SIG-M5 (cell line): ENCODE results near the gene RAB31.
"Not testable (repeated sequence)": the region's sequence is repeated elsewhere in the genome, so short reads cannot be mapped to it uniquely, and the experiment has no call there.

Experiments
- DNase-seq: peaks from one replicate; lab custom pipeline; 2025; lab: John Stamatoyannopoulos, UW

RAB31 gene

DNA sequence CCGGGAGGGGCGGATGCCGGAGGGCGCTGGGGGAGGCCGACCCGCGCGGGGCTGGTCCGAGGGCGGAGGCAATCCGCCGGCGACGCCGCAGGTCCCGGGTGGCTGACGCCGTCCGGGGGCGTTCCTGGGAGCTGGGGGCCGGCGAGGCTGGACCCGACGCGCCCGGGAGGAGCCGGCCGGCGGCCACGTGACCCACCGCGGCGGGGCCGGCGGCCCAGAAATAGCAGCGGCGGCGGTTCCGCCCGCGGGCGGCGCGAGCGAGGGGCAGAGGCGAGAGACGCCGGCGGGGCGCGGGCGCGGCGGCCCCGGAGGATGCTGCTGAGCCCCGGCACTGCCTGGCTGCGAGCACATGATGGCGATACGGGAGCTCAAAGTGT is at the start of gene RAB31:
Gene RAB31 (plus strand): TSS at position 245 of the 377 bp plus-strand sequence. CDS start 105 bp downstream, at position 350.
- no peak for DNase-seq

GRCh38 chr18:9659499-9660375 is 48.4 kb upstream of the RAB31 start:
- no peak for DNase-seq

DNA sequence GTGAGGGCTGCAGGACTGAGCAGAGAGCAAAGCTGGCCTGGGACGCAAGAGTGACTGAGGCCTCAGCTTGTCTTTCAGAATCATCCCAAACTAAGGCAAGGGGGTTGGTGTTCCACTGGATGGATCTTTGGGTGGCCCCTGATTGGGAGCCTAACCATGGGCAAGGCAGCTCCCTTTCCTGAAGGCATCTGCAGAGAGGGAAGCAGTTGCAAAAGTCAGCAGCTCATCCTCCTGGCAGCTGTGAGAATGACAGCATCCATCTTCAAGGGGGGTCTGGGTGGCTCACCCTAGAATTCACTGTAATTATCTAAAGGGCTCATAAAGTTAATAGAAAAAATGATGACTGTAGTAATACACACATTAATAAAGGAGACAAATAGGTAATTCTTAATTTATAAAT is 46.5 kb upstream of the RAB31 start:
- no peak for DNase-seq

- DNase-seq, result no peak
Measured at GRCh38 chr18:9663377-9663776, 44.7 kb upstream of the RAB31 start.

- no peak for DNase-seq
Measured at GRCh38 chr18:9665314-9665713, 42.8 kb upstream of the RAB31 start.

DNA sequence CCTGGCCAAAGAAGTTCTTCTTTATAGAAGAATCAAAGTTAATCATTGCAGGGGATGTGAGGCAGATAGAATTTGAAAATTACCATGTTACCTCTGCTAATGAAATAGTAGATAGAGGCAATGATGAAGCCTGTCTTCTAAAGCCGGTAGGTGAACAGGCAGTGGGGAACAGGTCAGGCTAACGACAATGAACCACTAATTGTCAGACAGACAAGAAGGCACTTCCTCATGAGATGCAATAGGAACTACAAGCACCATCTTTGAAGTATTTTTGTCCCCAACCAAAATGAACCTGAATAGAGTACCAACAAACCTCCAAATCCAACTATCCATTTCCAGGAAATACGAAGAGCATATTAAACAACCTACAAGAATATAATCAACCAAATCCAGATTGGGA is 41.6 kb upstream of the RAB31 start:
- no peak for DNase-seq

DNA sequence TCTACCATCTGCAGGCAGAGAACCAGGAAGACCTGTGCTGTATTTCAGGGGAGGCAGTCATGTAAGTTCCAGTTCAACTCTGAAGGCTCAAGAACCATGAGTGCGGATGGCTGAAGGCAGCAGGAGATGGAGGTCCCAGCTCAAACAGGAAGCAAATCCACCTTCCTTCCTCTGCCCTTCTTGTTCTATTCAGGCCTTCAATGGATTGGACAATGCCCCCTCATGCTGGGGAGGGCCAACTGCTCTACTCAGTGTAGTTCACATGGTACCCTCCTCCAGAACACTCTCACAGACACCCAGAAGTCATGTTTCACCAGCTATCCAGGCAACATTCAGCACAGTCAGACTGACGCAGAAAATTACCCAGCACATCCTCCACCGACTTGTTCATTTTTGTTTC is 39.1 kb upstream of the RAB31 start:
- DNase-seq, result no peak

DNA sequence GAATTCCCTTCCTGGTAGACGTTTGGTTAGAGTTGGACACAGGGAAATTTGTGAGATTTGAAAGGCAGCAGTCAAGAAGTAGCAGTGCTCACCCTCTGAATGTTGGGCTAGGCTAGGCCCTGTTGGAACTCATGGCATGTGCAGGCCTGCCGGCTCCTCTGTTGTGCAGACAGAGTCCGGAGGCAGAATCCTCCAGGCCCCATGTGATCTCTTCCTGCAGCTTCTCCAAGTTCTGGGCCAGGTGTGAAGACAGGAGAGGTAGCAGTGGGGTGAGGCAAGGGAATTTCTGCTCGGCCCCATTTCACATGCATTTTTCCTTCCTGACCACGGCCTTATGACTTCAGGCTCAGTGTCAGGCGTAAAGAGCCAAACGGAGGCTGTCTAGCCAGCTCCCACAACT is 36.9 kb upstream of the RAB31 start:
- no peak for DNase-seq

GRCh38 chr18:9673296-9674251 is 34.5 kb upstream of the RAB31 start:
- DNase-seq, result peak; percentile 72

DNA sequence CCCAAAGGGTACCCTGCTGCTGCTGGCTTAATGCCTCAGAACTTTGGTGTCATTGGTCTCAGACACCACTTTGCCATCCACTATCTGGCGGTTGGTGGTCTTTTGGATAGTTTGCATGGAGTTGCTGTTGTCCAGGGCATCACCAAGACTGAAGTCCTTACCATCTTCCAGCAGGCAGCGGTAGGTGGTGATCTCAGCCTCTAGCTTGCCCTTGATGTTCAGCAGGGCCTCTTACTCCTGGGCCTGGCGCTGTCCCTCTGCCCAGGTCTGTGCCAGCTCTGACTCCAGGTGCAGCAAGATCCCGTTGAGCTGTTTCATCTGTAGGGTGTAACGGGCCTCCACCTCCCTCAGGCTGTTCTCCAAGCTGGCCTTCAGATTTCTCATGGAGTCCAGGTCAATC is 29.9 kb upstream of the RAB31 start:
- DNase-seq, result not testable (repeated sequence)

DNA sequence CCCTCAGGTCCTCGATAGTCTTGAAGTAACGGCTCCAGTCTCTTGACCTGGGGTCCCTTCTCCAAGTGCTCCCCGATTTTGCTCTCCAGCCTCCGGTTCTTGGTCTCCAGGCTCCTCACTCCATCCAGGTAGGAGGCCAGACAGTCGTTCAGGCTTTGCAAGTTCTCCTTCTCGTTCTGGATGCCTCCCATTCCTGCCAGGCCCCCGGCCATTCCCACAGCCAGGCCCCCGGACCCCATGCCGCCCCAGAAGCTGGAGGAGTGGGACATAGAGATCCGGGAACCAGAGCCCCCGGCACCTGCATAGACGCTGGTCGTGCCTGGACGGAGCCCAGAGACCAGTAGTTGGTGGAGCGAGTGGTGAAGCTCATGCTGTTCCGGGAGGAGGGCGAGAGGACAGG is 29.0 kb upstream of the RAB31 start:
- no peak for DNase-seq

- DNase-seq, result no peak
Measured at GRCh38 chr18:9681217-9681616, 26.9 kb upstream of the RAB31 start.

DNA sequence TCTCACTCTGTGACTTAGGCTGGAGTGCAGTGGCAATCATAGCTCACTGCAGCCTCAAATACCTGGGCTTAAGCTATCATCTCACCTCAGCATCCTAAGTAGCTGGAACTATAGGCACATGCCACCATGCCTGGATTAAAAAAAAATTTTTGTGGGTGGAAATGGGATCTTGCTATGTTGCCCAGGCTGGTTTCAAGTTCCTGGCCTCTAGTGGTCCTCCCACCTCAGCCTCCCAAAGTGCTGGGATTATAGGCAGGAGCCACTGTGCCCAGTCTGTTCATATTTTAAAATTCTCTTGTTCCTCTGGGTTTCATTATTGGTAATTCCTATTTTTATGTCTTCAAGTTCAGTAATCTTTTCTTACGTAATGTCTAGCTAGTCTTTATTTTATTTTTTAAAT is 25.5 kb upstream of the RAB31 start:
- DNase-seq, result no peak

GRCh38 chr18:9683418-9684396 is 24.4 kb upstream of the RAB31 start:
- no peak for DNase-seq

DNA sequence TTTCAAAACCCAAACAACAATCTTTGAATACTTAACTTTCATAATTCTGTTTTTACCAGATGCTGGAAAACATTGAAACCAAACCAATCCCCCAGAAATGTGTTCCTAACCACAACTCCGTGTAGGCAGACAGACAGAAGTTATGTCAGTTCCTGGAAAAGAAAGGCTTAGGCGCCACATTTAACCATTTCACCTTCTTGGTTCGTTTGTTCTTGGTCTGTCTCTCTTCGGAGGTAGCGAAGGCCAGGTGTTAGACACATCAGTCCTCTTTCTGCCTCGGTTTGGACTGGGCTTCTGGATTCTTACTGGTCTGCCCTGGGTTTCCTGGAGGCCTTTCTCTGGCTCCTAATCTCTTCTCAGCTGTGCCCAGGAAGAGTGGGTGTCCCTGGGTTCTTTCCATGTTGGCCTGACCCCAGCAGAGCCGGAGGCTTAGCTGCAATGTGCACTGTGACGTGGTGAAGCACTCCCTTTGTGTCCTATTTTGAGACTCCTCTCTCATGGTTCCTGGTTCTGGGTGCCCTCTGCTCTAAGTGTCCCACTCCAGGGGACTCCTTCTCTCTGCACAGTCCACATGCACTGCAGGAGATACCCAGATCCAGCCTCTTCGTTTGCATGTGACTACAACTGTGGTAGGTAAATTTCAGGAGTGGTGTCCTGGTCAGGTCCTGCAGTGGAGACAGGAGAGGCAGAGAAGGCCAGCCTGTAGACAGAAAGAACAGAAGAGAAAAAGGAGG is 23.1 kb upstream of the RAB31 start:
- no peak for DNase-seq

GRCh38 chr18:9685615-9685890 is 22.5 kb upstream of the RAB31 start:
- no peak for DNase-seq

DNA sequence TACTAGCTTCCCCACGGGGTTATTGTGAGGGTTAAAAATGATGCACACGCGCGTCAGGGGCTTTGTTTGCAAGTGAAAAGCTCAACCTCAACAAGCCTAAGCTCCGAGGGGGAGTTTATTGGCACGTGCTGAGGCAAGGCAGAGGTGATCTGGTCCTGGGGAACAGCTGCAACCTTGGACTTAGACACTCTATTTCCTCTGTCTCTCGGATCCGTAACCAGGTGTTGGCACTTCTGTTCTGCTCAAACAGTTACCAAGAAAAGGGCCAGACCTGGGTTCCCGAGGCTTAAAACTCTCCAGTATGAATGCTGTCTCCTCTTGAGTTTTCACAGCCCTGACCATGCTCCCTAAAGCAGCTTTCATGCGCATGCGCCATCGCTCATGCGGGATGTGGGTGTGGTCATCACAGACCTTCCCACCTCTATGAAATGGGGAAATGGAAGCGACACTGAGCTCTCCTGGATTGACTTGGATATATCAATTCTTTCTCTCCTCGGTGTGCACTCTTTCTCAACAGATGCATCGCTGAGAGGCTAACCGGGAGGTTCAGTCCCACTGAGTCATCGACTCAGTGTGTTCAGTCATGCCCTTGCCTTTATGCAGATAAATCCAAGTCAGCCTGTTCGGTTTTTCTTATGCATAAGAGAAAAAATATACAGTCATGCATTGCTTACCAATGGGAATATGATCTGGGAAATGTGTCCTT is 19.9 kb upstream of the RAB31 start:
- no peak for DNase-seq

DNA sequence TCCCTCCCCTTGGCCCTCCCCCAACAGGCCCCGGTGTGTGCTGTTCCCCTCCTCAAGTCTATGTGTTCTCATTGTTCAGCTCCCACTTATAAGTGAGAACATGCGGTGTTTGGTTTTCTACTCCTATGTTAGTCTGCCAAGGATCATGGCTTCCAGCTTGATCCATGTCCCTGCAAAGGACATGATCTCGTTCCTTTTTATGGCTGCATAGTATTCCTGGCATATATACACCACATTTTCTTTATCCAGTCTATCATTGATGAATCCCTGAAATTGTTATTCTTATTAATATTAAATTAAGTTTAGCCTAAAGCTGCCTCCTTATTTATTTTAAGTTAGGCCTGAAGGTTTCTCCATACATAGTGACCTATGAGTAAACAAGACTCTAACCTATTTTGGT is 18.8 kb upstream of the RAB31 start:
- DNase-seq, result no peak

DNA sequence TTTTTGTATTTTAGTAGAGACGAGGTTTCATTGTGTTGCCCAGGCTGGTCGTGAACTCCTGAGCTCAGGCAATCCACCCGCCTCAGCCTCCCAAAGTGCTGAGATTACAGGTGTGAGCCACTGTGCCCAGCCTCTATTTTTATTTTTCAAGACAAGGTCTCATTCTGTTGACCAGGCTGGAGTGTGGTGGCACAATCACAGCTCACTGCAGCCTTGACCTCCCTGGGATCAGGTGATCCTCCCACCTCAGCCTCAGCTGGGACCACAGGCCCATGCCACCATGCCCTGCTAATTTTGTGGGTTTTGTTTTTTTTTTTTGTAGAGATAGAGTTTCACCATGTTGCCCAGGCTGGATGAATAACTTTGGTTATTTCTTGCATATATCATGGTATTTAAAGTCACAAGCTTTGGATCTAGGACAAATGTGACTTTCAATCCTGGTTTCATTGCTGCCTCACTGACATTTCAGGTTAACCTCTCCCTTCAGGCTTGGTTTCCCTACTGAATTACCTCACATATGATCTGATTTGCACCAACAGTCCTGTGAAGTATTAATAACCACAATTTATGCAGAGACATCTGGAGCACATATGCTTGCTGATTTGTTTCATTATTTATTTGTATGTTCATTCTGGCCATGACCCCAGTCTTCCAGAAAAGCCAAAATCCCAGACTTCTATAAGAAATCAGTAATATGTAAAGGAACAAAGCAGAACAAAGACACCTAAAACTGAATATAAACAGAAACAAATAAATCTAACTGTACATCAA is 17.5 kb upstream of the RAB31 start:
- DNase-seq, result no peak

GRCh38 chr18:9691235-9691634 is 16.9 kb upstream of the RAB31 start:
- DNase-seq, result no peak
